T-cell (primary cell): ENCODE data around the gene UNCX. TPM values are rescaled to one million over a fixed set of nuclear protein-coding genes. Genes with fewer than 3 reads are reported as not detected.

Experiments used
- ATAC-seq, 4 experiments: fragments of 200-7000 bp in 3 of 4; fragments of 150-1000 bp in 1 of 4; cut with Tn5 transposase; replicated peaks in 1 of 4; 1 replicate in 3 of 4; 2 replicates in 1 of 4; pipeline ENCODE4 v1.10.0; 2021; ENCODE audit warnings: moderate library complexity in 3 of 4, mild to moderate bottlenecking in 2 of 4, moderate number of reproducible peaks in 1 of 4
- CTCF ChIA-PET, 2 donors: fragments of 300-600 bp; sonication (Branson Sonifier 250); formaldehyde crosslinking; loops; one replicate each; lab custom pipeline; 2022; ENCODE audit warnings: antibody characterized with exemption in 2 of 2; lab: Charles Lee
- POLR2A ChIA-PET, 2 donors: fragments of 300-600 bp; sonication (Branson Sonifier 250); formaldehyde crosslinking; loops; one replicate each; lab custom pipeline; 2022; ENCODE audit warnings: antibody characterized with exemption in 2 of 2; lab: Charles Lee
- DNase-seq, 35 experiments: peaks; one replicate each; pipeline versions ENCODE4 v3.0.0 to v3.0.0-alpha.2; 2013 to 2023
- H3K27ac ChIP-seq: one replicate; pipeline ENCODE4 v1.5.1; 2013; ENCODE audit warnings: low read length
- H3K27me3 ChIP-seq, 2 experiments: replicated peaks in 1 of 2; 1 replicate in 1 of 2; 2 replicates in 1 of 2; pipeline versions ENCODE4 v1.6.1 to v1.7.0; 2013; ENCODE audit warnings: low read length in 1 of 2, mixed read lengths in 1 of 2; ENCODE audit not compliant: control insufficient read depth in 2 of 2, insufficient read depth in 2 of 2; ENCODE audit errors: extremely low read depth in 1 of 2
- H3K36me3 ChIP-seq, 2 donors: 1 replicate in 1 of 2; 2 replicates in 1 of 2; pipeline versions ENCODE4 v1.6.1 to v1.7.0; 2013; ENCODE audit warnings: low read length in 1 of 2; ENCODE audit not compliant: control insufficient read depth in 2 of 2, insufficient read depth in 1 of 2; ENCODE audit errors: extremely low read depth in 1 of 2
- H3K4me1 ChIP-seq, 2 experiments: 1 replicate in 1 of 2; 2 replicates in 1 of 2; pipeline versions ENCODE4 v1.6.1 to v1.7.0; 2013; ENCODE audit warnings: low read length in 2 of 2, mixed read lengths in 1 of 2; ENCODE audit not compliant: insufficient read depth in 2 of 2, control insufficient read depth in 1 of 2; ENCODE audit errors: extremely low read depth in 1 of 2
- H3K4me3 ChIP-seq, 2 donors: 1 replicate in 1 of 2; 2 replicates in 1 of 2; pipeline versions ENCODE4 v1.5.1 to v1.7.0; 2013; ENCODE audit warnings: mild to moderate bottlenecking in 2 of 2, low read length in 1 of 2, moderate library complexity in 1 of 2; ENCODE audit not compliant: control insufficient read depth in 1 of 2; ENCODE audit errors: extremely low read depth in 1 of 2
- H3K9me3 ChIP-seq: 2 replicates; pipeline ENCODE4 v1.7.0; 2013
- H3K27ac Mint-ChIP-seq, 2 donors: one replicate each; pipeline ENCODE4 v1.8.0; 2020 to 2021; ENCODE audit warnings: mild to moderate bottlenecking in 2 of 2, mixed read lengths in 2 of 2
- H3K27me3 Mint-ChIP-seq, 2 donors: one replicate each; pipeline ENCODE4 v1.8.0; 2021 to 2022; ENCODE audit warnings: mixed read lengths in 2 of 2
- H3K36me3 Mint-ChIP-seq: one replicate; pipeline ENCODE4 v1.8.0; 2021; ENCODE audit warnings: mixed read lengths
- H3K4me1 Mint-ChIP-seq, 3 donors: one replicate each; pipeline ENCODE4 v1.8.0; 2020 to 2022; ENCODE audit warnings: mixed read lengths in 3 of 3, mild to moderate bottlenecking in 1 of 3
- H3K4me3 Mint-ChIP-seq, 3 donors: one replicate each; pipeline ENCODE4 v1.8.0; 2020 to 2022; ENCODE audit warnings: mild to moderate bottlenecking in 3 of 3, mixed read lengths in 3 of 3, moderate library complexity in 3 of 3
- H3K9me3 Mint-ChIP-seq, 3 donors: one replicate each; pipeline ENCODE4 v1.8.0; 2020 to 2022; ENCODE audit warnings: mixed read lengths in 3 of 3
- WGBS: methylation state at CpG from one replicate; pipeline ENCODE4 v1.1.5; 2013; ENCODE audit warnings: missing lambda C conversion rate; ENCODE audit not compliant: insufficient coverage; 5-methylcytosine and 5-hydroxymethylcytosine counted together
- total RNA-seq, 35 experiments: library from RNA in 6 of 35; stranded (reverse) in 6 of 35; fragments of 120-200 nt in 1 of 35; gene quantifications; one replicate each; pipeline versions ENCODE4 v1.2.1 to v1.2.4 and lab custom pipeline; 2013 to 2026

Gene UNCX
- total RNA-seq, 5 donors from 2014 or later (not counting 1 experiment from before 2014, with no cell fraction given): not detected

DNA sequence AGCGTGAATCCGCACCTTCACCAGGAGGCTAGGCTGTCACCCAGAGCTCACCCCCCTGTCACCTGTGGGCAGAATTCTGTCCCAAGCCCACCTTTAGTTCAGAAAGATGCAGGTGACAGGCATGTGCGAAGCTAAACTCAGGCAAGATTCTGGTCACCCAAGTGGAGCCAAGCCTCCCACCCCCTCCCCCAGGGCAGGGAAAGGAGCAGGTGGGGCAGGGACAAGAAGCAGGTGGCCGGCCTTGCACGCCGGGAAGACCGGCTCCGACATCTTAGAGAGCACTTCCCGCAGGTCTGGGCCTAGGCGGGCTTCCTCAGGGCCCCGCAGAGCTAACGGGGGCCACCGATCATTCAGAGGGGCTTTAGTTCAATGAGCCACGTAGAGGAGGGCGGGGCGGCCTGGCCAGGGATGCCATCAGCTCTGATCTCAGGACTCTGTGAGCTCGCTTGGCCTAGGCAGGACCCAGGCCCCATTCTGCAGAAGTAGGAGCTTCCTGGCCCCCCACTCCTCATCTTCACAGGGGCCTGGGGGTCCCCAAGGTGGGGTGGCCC is 19.9 kb downstream of the UNCX start:
- Histone ChIP-seq H3K27ac (no peak overlapping the region), H3K9me3 (no peaks in the 10 kb centered on the region), H3K27me3 (peaks cover 4 to 96% of the 10 kb centered on the region in 2 experiments), H3K4me1 (peaks cover 0 to 17% of the 10 kb centered on the region in 2 experiments), H3K4me3 (no peak overlapping the region), H3K36me3 (no peaks in the 10 kb centered on the region)
- ChIA-PET POLR2A (interaction anchor here in 1 of 2 donors (0.5 kb wide), 1 partner anchor 12 kb away, joined by 7 read pairs; no protein-coding TSS in a partner anchor), CTCF (no interaction called here)
- 75% methylated on average over 7 of the region's 17 CpGs for WGBS
- ATAC-seq (no peak), DNase-seq (no peak)
- no peak overlapping the region for H3K27ac Mint-ChIP-seq
- no peaks in the 10 kb centered on the region for H3K36me3 Mint-ChIP-seq
- H3K4me3 Mint-ChIP-seq: no peak overlapping the region
- no peaks in the 10 kb centered on the region for H3K9me3 Mint-ChIP-seq
- H3K4me1 Mint-ChIP-seq: peaks cover 6 to 12% (median 7%) of the 10 kb centered on the region in 3 donors
- H3K27me3 Mint-ChIP-seq: peaks cover 37 to 67% of the 10 kb centered on the region in 2 donors

- Mint-ChIP-seq H3K27me3 (peaks cover 31 to 61% of the 10 kb centered on the region in 2 donors), H3K9me3 (no peaks in the 10 kb centered on the region), H3K4me3 (no peak overlapping the region), H3K27ac (no peak overlapping the region), H3K36me3 (no peaks in the 10 kb centered on the region), H3K4me1 (peaks cover 0 to 6% (median 0%) of the 10 kb centered on the region in 3 donors)
- CTCF ChIA-PET: no interaction called here
- no peak for DNase-seq
- Histone ChIP-seq H3K36me3 (no peaks in the 10 kb centered on the region), H3K4me3 (no peak overlapping the region), H3K27ac (no peak overlapping the region), H3K27me3 (peaks cover 4 to 93% of the 10 kb centered on the region in 2 experiments), H3K9me3 (no peaks in the 10 kb centered on the region), H3K4me1 (peaks cover 0 to 6% of the 10 kb centered on the region in 2 experiments)
- no peak for ATAC-seq
- WGBS: 76% methylated on average over 19 of the region's 20 CpGs
- POLR2A ChIA-PET: interaction anchor here in 1 of 2 donors (0.6 kb wide), 1 partner anchor 29 kb away, joined by 7 read pairs; no protein-coding TSS in a partner anchor
These were observed 21.1 kb downstream of the UNCX start for GRCh38 chr7:1253681-1254181.

DNA sequence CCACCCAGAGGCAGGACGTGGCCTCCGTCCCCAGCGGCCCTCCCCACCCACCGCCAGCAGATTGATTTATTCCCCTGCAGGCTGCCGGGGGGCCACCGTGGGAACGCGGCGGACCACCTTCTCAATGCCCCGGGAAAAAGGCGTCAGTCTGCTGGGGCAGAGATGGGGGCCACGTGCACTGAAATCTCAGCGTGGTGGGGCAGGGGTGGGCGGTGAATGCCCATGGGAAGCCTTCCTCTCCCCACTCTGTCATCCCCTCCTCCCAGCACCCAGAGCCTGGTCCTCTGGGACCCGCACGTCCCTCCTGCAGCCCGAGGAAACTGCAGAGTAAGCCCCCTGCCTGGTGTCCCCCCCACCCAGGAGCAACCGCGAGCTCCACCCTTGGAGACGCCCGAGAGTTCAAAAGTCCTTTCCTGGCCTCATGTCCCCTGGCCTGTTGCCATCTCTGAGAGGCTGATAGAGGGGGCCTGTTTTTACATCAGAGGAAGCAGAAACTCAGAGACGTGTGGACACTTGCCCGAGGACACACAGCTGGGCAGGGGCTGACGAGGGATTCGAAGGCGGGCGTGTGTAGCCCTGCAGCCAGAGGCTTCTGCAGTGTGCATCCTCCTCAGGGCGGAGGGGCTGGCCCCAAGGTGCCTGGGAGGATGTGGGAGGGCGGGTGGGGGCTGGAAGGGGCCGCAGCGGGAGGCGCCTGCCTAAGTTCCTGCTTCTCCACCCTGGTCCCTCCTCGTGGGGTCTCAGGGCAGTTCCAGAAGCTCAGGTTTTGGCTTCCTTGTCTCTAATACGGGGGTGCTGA is 21.8 kb downstream of the UNCX start:
- DNase-seq (no peak), ATAC-seq (no peak)
- CTCF ChIA-PET: no interaction called here
- Mint-ChIP-seq H3K27ac (no peak overlapping the region), H3K4me3 (no peak overlapping the region), H3K4me1 (peaks cover 0 to 4% (median 0%) of the 10 kb centered on the region in 3 donors), H3K36me3 (no peaks in the 10 kb centered on the region), H3K27me3 (peaks cover 31 to 57% of the 10 kb centered on the region in 2 donors), H3K9me3 (no peaks in the 10 kb centered on the region)
- Histone ChIP-seq H3K27me3 (peaks cover 4 to 90% of the 10 kb centered on the region in 2 experiments), H3K36me3 (no peaks in the 10 kb centered on the region), H3K4me3 (no peak overlapping the region), H3K9me3 (no peaks in the 10 kb centered on the region), H3K4me1 (peaks cover 0 to 4% of the 10 kb centered on the region in 2 experiments), H3K27ac (no peak overlapping the region)
- WGBS: 29% methylated on average over 19 of the region's 34 CpGs
- POLR2A ChIA-PET: no interaction called here

DNA sequence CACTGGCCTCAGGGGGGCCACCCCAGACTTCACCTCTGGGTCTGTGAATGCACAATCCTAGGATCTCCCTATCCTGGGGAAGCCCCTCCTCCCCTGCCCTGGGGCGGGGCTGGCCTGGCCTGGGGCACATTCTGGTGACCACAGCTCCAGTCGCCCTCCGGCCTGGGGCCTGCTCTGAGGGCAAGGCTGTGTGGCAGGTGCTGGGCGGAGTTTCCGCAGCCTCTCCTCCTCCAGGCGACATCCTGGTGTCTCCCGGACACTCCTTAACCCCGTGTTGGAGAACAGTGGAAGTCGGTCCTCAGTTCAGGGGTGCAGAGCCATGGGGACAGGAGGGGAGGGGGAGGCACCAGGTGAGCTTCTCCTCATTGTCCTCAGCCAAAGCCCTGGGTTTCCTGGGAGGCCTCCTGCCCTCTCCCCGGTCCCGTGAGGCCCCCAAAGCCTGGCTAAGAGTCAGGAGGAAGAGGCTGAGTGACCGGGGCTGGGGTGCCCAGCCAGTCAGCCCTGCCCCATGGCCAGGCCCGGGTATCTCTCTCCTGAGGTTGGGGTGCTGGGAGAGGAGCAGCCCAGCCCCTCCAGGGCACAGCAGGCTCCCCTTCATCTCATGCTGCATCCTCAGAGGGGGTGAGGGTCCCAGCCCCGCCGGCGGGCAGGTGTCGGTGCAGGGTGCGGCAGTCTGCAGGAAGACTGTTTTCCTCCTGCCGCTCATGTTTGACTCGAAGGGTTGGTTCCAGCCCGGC is 22.6 kb downstream of the UNCX start:
- Mint-ChIP-seq H3K4me1 (peaks cover 0 to 4% (median 0%) of the 10 kb centered on the region in 3 donors), H3K27ac (no peak overlapping the region), H3K9me3 (no peaks in the 10 kb centered on the region), H3K4me3 (no peak overlapping the region), H3K36me3 (no peaks in the 10 kb centered on the region), H3K27me3 (peaks cover 26 to 52% of the 10 kb centered on the region in 2 donors)
- DNase-seq: no peak
- ChIA-PET POLR2A (no interaction called here), CTCF (no interaction called here)
- Histone ChIP-seq H3K4me3 (no peak overlapping the region), H3K36me3 (no peaks in the 10 kb centered on the region), H3K27ac (no peak overlapping the region), H3K9me3 (no peaks in the 10 kb centered on the region), H3K4me1 (no peaks in the 10 kb centered on the region), H3K27me3 (peaks cover 2 to 88% of the 10 kb centered on the region in 2 experiments)
- 36% methylated on average over 14 of the region's 21 CpGs for WGBS
- no peak for ATAC-seq

- no peaks in the 10 kb centered on the region for H3K36me3 ChIP-seq
- peaks cover 2 to 88% of the 10 kb centered on the region in 2 experiments for H3K27me3 ChIP-seq
- ChIA-PET CTCF (no interaction called here), POLR2A (no interaction called here)
- peaks cover 26 to 51% of the 10 kb centered on the region in 2 donors for H3K27me3 Mint-ChIP-seq
- H3K9me3 Mint-ChIP-seq: no peaks in the 10 kb centered on the region
- DNase-seq: no peak
- peaks cover 0 to 4% (median 0%) of the 10 kb centered on the region in 3 donors for H3K4me1 Mint-ChIP-seq
- no peak overlapping the region for H3K27ac ChIP-seq
- ATAC-seq: no peak
- H3K4me1 ChIP-seq: no peaks in the 10 kb centered on the region
- WGBS: 76% methylated on average over 18 of the region's 26 CpGs
- H3K27ac Mint-ChIP-seq: no peak overlapping the region
- H3K36me3 Mint-ChIP-seq: no peaks in the 10 kb centered on the region
- H3K4me3 Mint-ChIP-seq: no peak overlapping the region
- no peak overlapping the region for H3K4me3 ChIP-seq
- H3K9me3 ChIP-seq: no peaks in the 10 kb centered on the region
These were observed 23.2 kb downstream of the UNCX start for GRCh38 chr7:1255817-1256340.

- H3K27ac ChIP-seq: no peak overlapping the region
- Mint-ChIP-seq H3K9me3 (no peaks in the 10 kb centered on the region), H3K4me3 (no peak overlapping the region)
These were observed 23.9 kb downstream of the UNCX start for GRCh38 chr7:1256621-1257020.

More at GRCh38 chr7:1256621-1257020, 23.9 kb downstream of the UNCX start:
- Histone ChIP-seq H3K4me3 (no peak overlapping the region), H3K4me1 (no peaks in the 10 kb centered on the region), H3K36me3 (no peaks in the 10 kb centered on the region), H3K9me3 (no peaks in the 10 kb centered on the region), H3K27me3 (peaks cover 0 to 84% of the 10 kb centered on the region in 2 experiments)
- Mint-ChIP-seq H3K36me3 (no peaks in the 10 kb centered on the region), H3K27me3 (peaks cover 20 to 45% of the 10 kb centered on the region in 2 donors), H3K4me1 (peaks cover 0 to 4% (median 0%) of the 10 kb centered on the region in 3 donors), H3K27ac (no peak overlapping the region)
- no peak for ATAC-seq
- ChIA-PET CTCF (interaction anchor here in 1 of 2 donors (0.5 kb wide), 1 partner anchor 913 kb away, joined by 3 read pairs; no protein-coding TSS in a partner anchor), POLR2A (no interaction called here)
- DNase-seq: no peak
- 90% methylated on average over 11 of the region's 11 CpGs for WGBS
